Keratinocyte (primary cell): ENCODE data around the gene RAB23. TPM values are rescaled to one million over a fixed set of nuclear protein-coding genes. Genes with fewer than 3 reads are reported as not detected.

ENCODE experiments used
- DNase-seq: peaks from one replicate; pipeline ENCODE4 v3.0.0-alpha.2; 2011; ENCODE audit warnings: low read depth, missing footprints, low spot score
- FAIRE-seq: peaks from 2 replicates; lab custom pipeline; 2011; peaks lifted over from hg19 to GRCh38; lab: Jason Lieb, UNC
- H2AFZ ChIP-seq: 2 replicates; pipeline ENCODE4 v1.6.0; 2012; ENCODE audit warnings: low read length, control low read depth, inconsistent platforms; ENCODE audit not compliant: control insufficient read depth
- H3K27ac ChIP-seq: 2 replicates; pipeline ENCODE4 v1.5.1; 2011; ENCODE audit warnings: low read length; ENCODE audit not compliant: control insufficient read depth, insufficient read depth
- H3K27me3 ChIP-seq: 3 replicates; pipeline ENCODE4 v1.6.0; 2011; ENCODE audit warnings: low read length; ENCODE audit not compliant: control insufficient read depth, insufficient read depth; ENCODE audit errors: extremely low read depth
- H3K36me3 ChIP-seq, 2 experiments: 2 replicates in 1 of 2; 3 replicates in 1 of 2; pipeline ENCODE4 v1.5.1; 2011; ENCODE audit warnings: low read length in 2 of 2, mild to moderate bottlenecking in 1 of 2; ENCODE audit not compliant: control insufficient read depth in 2 of 2, insufficient read depth in 2 of 2; ENCODE audit errors: extremely low read depth in 1 of 2
- H3K4me1 ChIP-seq: 3 replicates; pipeline ENCODE4 v1.5.1; 2011; ENCODE audit warnings: low read length; ENCODE audit not compliant: control insufficient read depth, insufficient read depth; ENCODE audit errors: extremely low read depth
- H3K4me2 ChIP-seq: 3 replicates; pipeline ENCODE4 v1.6.0; 2011; ENCODE audit warnings: low read depth, low read length; ENCODE audit not compliant: control insufficient read depth, insufficient read depth; ENCODE audit errors: extremely low read depth
- H3K4me3 ChIP-seq, 3 experiments: fragments of 200-600 bp in 1 of 3; sonication (generic) in 1 of 3; 2 replicates in 2 of 3; 3 replicates in 1 of 3; pipeline ENCODE4 v1.5.1; 2011 to 2016; ENCODE audit warnings: low read length in 3 of 3, mild to moderate bottlenecking in 3 of 3, control low read depth in 2 of 3, inconsistent platforms in 1 of 3, low read depth in 1 of 3, mixed read lengths in 1 of 3, mixed run types in 1 of 3, moderate library complexity in 1 of 3; ENCODE audit not compliant: control insufficient read depth in 2 of 3, insufficient read depth in 2 of 3; ENCODE audit errors: extremely low read depth in 1 of 3
- H3K79me2 ChIP-seq: 2 replicates; pipeline ENCODE4 v1.6.0; 2012; ENCODE audit warnings: low read length; ENCODE audit not compliant: control insufficient read depth, insufficient read depth
- H3K9ac ChIP-seq: 3 replicates; pipeline ENCODE4 v1.6.0; 2011; ENCODE audit warnings: low read length; ENCODE audit not compliant: control insufficient read depth, insufficient read depth; ENCODE audit errors: extremely low read depth
- H3K9me1 ChIP-seq: 3 replicates; pipeline ENCODE4 v1.6.0; 2011; ENCODE audit warnings: low read length; ENCODE audit not compliant: control insufficient read depth, insufficient read depth; ENCODE audit errors: extremely low read depth
- H3K9me3 ChIP-seq: 2 replicates; pipeline ENCODE4 v1.5.1; 2012; ENCODE audit warnings: low read depth, low read length; ENCODE audit not compliant: control insufficient read depth
- H4K20me1 ChIP-seq: 3 replicates; pipeline ENCODE4 v1.6.0; 2011; ENCODE audit warnings: low read length; ENCODE audit not compliant: control insufficient read depth, insufficient read depth; ENCODE audit errors: extremely low read depth
- EZH2 ChIP-seq: IDR thresholded peaks from one replicate; pipeline ENCODE4 v1.6.1; 2012; ENCODE audit warnings: inconsistent platforms, mild to moderate bottlenecking, low read length, moderate library complexity
- dilution Hi-C: fragments of 300-500 bp; cut with MboI; formaldehyde crosslinking; loops from one replicate; pipeline ENCODE4 v1.7.0; 2020; ENCODE audit warnings: low sequenced_read_pairs; ENCODE audit not compliant: extremely low pct_ligation_motif_present
- polyA plus RNA-seq, 5 experiments: library from polyadenylated mRNA; depleted of rRNA in 3 of 5; stranded (reverse) in 3 of 5; stranded (forward) in 1 of 5; unstranded in 1 of 5; fragments of >200 nt; gene quantifications; 1 replicate in 1 of 5; 2 replicates in 3 of 5; 3 replicates in 1 of 5; pipeline versions ENCODE4 v1.2.1 to v1.2.3, GENCODE V29; 2011 to 2012; ENCODE audit warnings: missing spikeins in 2 of 5, low read depth in 1 of 5, low replicate concordance in 1 of 5
- TF ChIP-seq, protein P1 (sequence below), 3 experiments: IDR thresholded peaks in 1 of 3; conservative IDR thresholded peaks in 1 of 3; optimal IDR thresholded peaks in 1 of 3; 2 replicates in 2 of 3; 3 replicates in 1 of 3; pipeline versions ENCODE3 to v1.5.1; 2011; ENCODE audit warnings: low read length in 3 of 3, mild to moderate bottlenecking in 3 of 3, moderate library complexity in 2 of 3, control low read depth in 1 of 3, inconsistent platforms in 1 of 3; ENCODE audit not compliant: insufficient read depth in 2 of 3; ENCODE audit errors: extremely low read depth in 1 of 3

The RAB23 gene
- polyA plus RNA-seq, 1 donor (not counting 4 experiments of a cell fraction or from before 2014, with no cell fraction given), result 14.6 TPM

- FAIRE-seq (no peak), DNase-seq (no peak)
- H3K27ac ChIP-seq, result no peak overlapping the region
- no peaks in the 10 kb centered on the region for H3K9me1 ChIP-seq
- H3K36me3 ChIP-seq, result no peaks in the 10 kb centered on the region
- dilution Hi-C loops, result no loop called here
- no peak overlapping the region for H3K4me2 ChIP-seq
- H3K9ac ChIP-seq, result no peak overlapping the region
- no peaks in the 10 kb centered on the region for H3K79me2 ChIP-seq
- TF ChIP-seq EZH2, result no peak
- TF ChIP-seq, protein P1, sequence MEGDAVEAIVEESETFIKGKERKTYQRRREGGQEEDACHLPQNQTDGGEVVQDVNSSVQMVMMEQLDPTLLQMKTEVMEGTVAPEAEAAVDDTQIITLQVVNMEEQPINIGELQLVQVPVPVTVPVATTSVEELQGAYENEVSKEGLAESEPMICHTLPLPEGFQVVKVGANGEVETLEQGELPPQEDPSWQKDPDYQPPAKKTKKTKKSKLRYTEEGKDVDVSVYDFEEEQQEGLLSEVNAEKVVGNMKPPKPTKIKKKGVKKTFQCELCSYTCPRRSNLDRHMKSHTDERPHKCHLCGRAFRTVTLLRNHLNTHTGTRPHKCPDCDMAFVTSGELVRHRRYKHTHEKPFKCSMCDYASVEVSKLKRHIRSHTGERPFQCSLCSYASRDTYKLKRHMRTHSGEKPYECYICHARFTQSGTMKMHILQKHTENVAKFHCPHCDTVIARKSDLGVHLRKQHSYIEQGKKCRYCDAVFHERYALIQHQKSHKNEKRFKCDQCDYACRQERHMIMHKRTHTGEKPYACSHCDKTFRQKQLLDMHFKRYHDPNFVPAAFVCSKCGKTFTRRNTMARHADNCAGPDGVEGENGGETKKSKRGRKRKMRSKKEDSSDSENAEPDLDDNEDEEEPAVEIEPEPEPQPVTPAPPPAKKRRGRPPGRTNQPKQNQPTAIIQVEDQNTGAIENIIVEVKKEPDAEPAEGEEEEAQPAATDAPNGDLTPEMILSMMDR (optimal IDR thresholded peaks at IDR 0.05 in 1 of 3, IDR thresholded peaks at IDR 0.05 in 1 of 3, conservative IDR thresholded peaks at IDR 0.05 in 1 of 3; ENCODE audit: extremely low read depth in 1 of 3, insufficient read depth in 2 of 3, low read length in 3 of 3), result no peak
- no peaks in the 10 kb centered on the region for H4K20me1 ChIP-seq
- no peaks in the 10 kb centered on the region for H3K9me3 ChIP-seq
- H3K4me1 ChIP-seq, result no peaks in the 10 kb centered on the region
- H3K4me3 ChIP-seq, result no peak overlapping the region
- H3K27me3 ChIP-seq, result no peaks in the 10 kb centered on the region
- no peak overlapping the region for H2AFZ ChIP-seq
These were observed 26.3 kb upstream of the RAB23 start for GRCh38 chr6:57248311-57248895.

GRCh38 chr6:57247603-57248002, 25.5 kb upstream of the RAB23 start:
- dilution Hi-C loops, result no loop called here
- Histone ChIP-seq H3K36me3 (no peaks in the 10 kb centered on the region), H3K79me2 (no peaks in the 10 kb centered on the region), H2AFZ (no peak overlapping the region), H3K27ac (no peak overlapping the region), H3K4me1 (no peaks in the 10 kb centered on the region), H3K4me3 (no peak overlapping the region), H3K9me1 (no peaks in the 10 kb centered on the region), H3K9me3 (no peaks in the 10 kb centered on the region), H3K9ac (no peak overlapping the region), H4K20me1 (no peaks in the 10 kb centered on the region), H3K4me2 (no peak overlapping the region), H3K27me3 (no peaks in the 10 kb centered on the region)
- FAIRE-seq (no peak), DNase-seq (no peak)
- TF ChIP-seq EZH2, result no peak
- TF ChIP-seq, protein P1 (optimal IDR thresholded peaks at IDR 0.05 in 1 of 3, IDR thresholded peaks at IDR 0.05 in 1 of 3, conservative IDR thresholded peaks at IDR 0.05 in 1 of 3; ENCODE audit: extremely low read depth in 1 of 3, insufficient read depth in 2 of 3, low read length in 3 of 3), result no peak
